Neural cell (in vitro differentiated cells): ENCODE measurements around the gene SLC16A9. TPM values are rescaled to one million over a fixed set of nuclear protein-coding genes. Genes with fewer than 3 reads are reported as not detected.

ENCODE experiments used
- H2AFZ ChIP-seq: fragments of 200-600, 300-800 bp; sonication (generic), shearing (Covaris generic); 2 replicates; pipeline ENCODE4 v1.6.0; 2014; ENCODE audit warnings: low read depth, mild to moderate bottlenecking, antibody characterized with exemption, low read length, moderate library complexity
- H3F3A ChIP-seq: fragments of 200-600 bp; shearing (Covaris generic); 2 replicates; pipeline ENCODE4 v1.6.1; 2016; ENCODE audit warnings: mild to moderate bottlenecking, moderate library complexity, mixed read lengths, antibody characterized with exemption, low read length; ENCODE audit not compliant: insufficient read depth, poor library complexity, severe bottlenecking
- H3K27ac ChIP-seq: fragments of 200-600, 300-800 bp; sonication (generic), shearing (Covaris generic); 2 replicates; pipeline ENCODE4 v1.5.1; 2014; ENCODE audit warnings: mild to moderate bottlenecking, low read length, moderate library complexity
- H3K27me3 ChIP-seq: fragments of 300-800, 200-600 bp; sonication (generic), shearing (Covaris generic); 2 replicates; pipeline ENCODE4 v1.6.0; 2014; ENCODE audit warnings: mild to moderate bottlenecking, low read depth, low read length, moderate library complexity; ENCODE audit not compliant: insufficient read depth
- H3K36me3 ChIP-seq: fragments of 300-800, 200-600 bp; sonication (generic), shearing (Covaris generic); 2 replicates; pipeline ENCODE4 v1.5.1; 2014; ENCODE audit warnings: mild to moderate bottlenecking, antibody characterized with exemption, low read length, moderate library complexity; ENCODE audit not compliant: insufficient read depth
- H3K4me2 ChIP-seq: fragments of 300-800, 200-600 bp; sonication (generic), shearing (Covaris generic); 2 replicates; pipeline ENCODE4 v1.6.0; 2014; ENCODE audit warnings: mild to moderate bottlenecking, low read length
- H3K4me3 ChIP-seq: fragments of 300-800, 200-600 bp; sonication (generic), shearing (Covaris generic); 2 replicates; pipeline ENCODE4 v1.5.1; 2014; ENCODE audit warnings: mild to moderate bottlenecking, low read length, moderate library complexity
- H3K79me2 ChIP-seq: fragments of 200-600 bp; shearing (Covaris generic); replicated peaks from 2 replicates; pipeline ENCODE4 v1.6.0; 2014; ENCODE audit warnings: mild to moderate bottlenecking, low read length, moderate library complexity; ENCODE audit not compliant: insufficient read depth
- H3K9ac ChIP-seq: fragments of 300-800, 200-600 bp; sonication (generic), shearing (Covaris generic); 2 replicates; pipeline ENCODE4 v1.6.1; 2016; ENCODE audit warnings: mild to moderate bottlenecking, low read length, mixed read lengths
- H3K9me2 ChIP-seq: fragments of 200-600 bp; shearing (Covaris generic); 2 replicates; pipeline ENCODE4 v1.6.1; 2016; ENCODE audit warnings: mild to moderate bottlenecking, low read length, mixed read lengths; ENCODE audit not compliant: insufficient read depth
- H3K9me3 ChIP-seq: fragments of 200-600, 300-800 bp; sonication (generic), shearing (Covaris generic); 2 replicates; pipeline ENCODE4 v1.6.1; 2016; ENCODE audit warnings: mild to moderate bottlenecking, mixed run types, low read length, moderate library complexity, mixed read lengths
- H4K20me1 ChIP-seq: fragments of 200-600 bp; shearing (Covaris generic); 2 replicates; pipeline ENCODE4 v1.6.1; 2016; ENCODE audit warnings: mild to moderate bottlenecking, mixed run types; ENCODE audit not compliant: insufficient read depth
- CTCF ChIP-seq: fragments of 450-650 bp; IDR thresholded peaks from 2 replicates; pipeline ENCODE4 v1.5.1; 2014; ENCODE audit warnings: antibody characterized with exemption, mild to moderate bottlenecking, moderate library complexity; ENCODE audit not compliant: poor library complexity, severe bottlenecking
- EP300 ChIP-seq: fragments of 450-650 bp; conservative IDR thresholded peaks from 2 replicates; pipeline ENCODE4 v1.6.1; 2014; ENCODE audit warnings: antibody characterized with exemption, mild to moderate bottlenecking, moderate library complexity; ENCODE audit not compliant: poor library complexity, severe bottlenecking
- EZH2 ChIP-seq: fragments of 200-600, 300-800 bp; shearing (Covaris generic), sonication (generic); IDR thresholded peaks from 2 replicates; pipeline ENCODE4 v1.6.1; 2014; ENCODE audit warnings: antibody characterized with exemption, low read length, borderline replicate concordance, mild to moderate bottlenecking; ENCODE audit not compliant: insufficient read depth, poor library complexity, severe bottlenecking
- MXI1 ChIP-seq: fragments of 450-650 bp; conservative IDR thresholded peaks from 2 replicates; pipeline ENCODE4 v1.6.1; 2014; ENCODE audit warnings: antibody characterized with exemption, mild to moderate bottlenecking; ENCODE audit not compliant: poor library complexity, severe bottlenecking
- POLR2AphosphoS5 ChIP-seq: IDR thresholded peaks from 2 replicates; pipeline ENCODE4 v1.6.1; 2012
- RAD21 ChIP-seq: fragments of 450-650 bp; conservative IDR thresholded peaks from 2 replicates; pipeline ENCODE4 v1.6.1; 2014; ENCODE audit warnings: antibody characterized with exemption, mild to moderate bottlenecking, moderate library complexity
- REST ChIP-seq: IDR thresholded peaks from 2 replicates; pipeline ENCODE4 v1.6.1; 2012; ENCODE audit warnings: borderline replicate concordance
- SMC3 ChIP-seq: fragments of 450-650 bp; conservative IDR thresholded peaks from 2 replicates; pipeline ENCODE4 v1.6.1; 2014; ENCODE audit warnings: antibody characterized with exemption, mild to moderate bottlenecking, moderate library complexity; ENCODE audit not compliant: poor library complexity
- TAF1 ChIP-seq: IDR thresholded peaks from 2 replicates; pipeline ENCODE4 v1.6.1; 2012; ENCODE audit warnings: low read depth
- polyA plus RNA-seq: library from polyadenylated mRNA; depleted of rRNA; stranded (reverse); fragments of >200 nt; gene quantifications from 2 replicates; pipeline ENCODE4 v1.2.3, GENCODE V29; 2014

Gene SLC16A9
- polyA plus RNA-seq, 1 donor from 2014 or later = 208 TPM

GRCh38 chr10:59708816-59709394, 745 bp downstream of the SLC16A9 start:
- Histone ChIP-seq H3K9me3 (no peaks in the 10 kb centered on the region), H3K27me3 (no peaks in the 10 kb centered on the region), H3K9me2 (no peaks in the 10 kb centered on the region), H3K36me3 (peaks cover 9% of the 10 kb centered on the region), H3K4me2 (peak overlapping the region; percentile 99), H3K4me3 (peak overlapping the region; percentile 96), H3F3A (peaks cover 2% of the 10 kb centered on the region), H3K9ac (peak overlapping the region; percentile 97), H4K20me1 (no peaks in the 10 kb centered on the region), H3K79me2 (peaks cover 33% of the 10 kb centered on the region), H3K27ac (peak overlapping the region; percentile 82), H2AFZ (peak overlapping the region; percentile 83)
- no peak for TF ChIP-seq REST
- no peak for TF ChIP-seq TAF1
- TF ChIP-seq EZH2 = no peak
- no peak for TF ChIP-seq RAD21
- no peak for TF ChIP-seq SMC3
- TF ChIP-seq CTCF = no peak
- no peak for TF ChIP-seq MXI1
- TF ChIP-seq POLR2AphosphoS5 = no peak
- no peak for TF ChIP-seq EP300

GRCh38 chr10:59706851-59707797, 2.5 kb downstream of the SLC16A9 start:
- H2AFZ ChIP-seq = no peak overlapping the region
- no peak for TF ChIP-seq POLR2AphosphoS5
- TF ChIP-seq MXI1 = no peak
- no peak for TF ChIP-seq EZH2
- TF ChIP-seq TAF1 = no peak
- TF ChIP-seq CTCF = no peak
- TF ChIP-seq REST = no peak
- TF ChIP-seq SMC3 = no peak
- no peak for TF ChIP-seq EP300
- TF ChIP-seq RAD21 = no peak
- H3K9me2 ChIP-seq = no peaks in the 10 kb centered on the region
- H3K9me3 ChIP-seq = no peaks in the 10 kb centered on the region
- peak overlapping the region; percentile 99 for H3K4me2 ChIP-seq
- H3K36me3 ChIP-seq = peaks cover 9% of the 10 kb centered on the region
- H3K79me2 ChIP-seq = peaks cover 33% of the 10 kb centered on the region
- H3K27me3 ChIP-seq = no peaks in the 10 kb centered on the region
- H3K4me3 ChIP-seq = peak overlapping the region; percentile 96
- no peaks in the 10 kb centered on the region for H4K20me1 ChIP-seq
- H3K27ac ChIP-seq = no peak overlapping the region
- H3K9ac ChIP-seq = no peak overlapping the region
- H3F3A ChIP-seq = peaks cover 2% of the 10 kb centered on the region
